H9 (cell line): ENCODE data around the gene THAP3. TPM values are rescaled to one million over a fixed set of nuclear protein-coding genes. Genes with fewer than 3 reads are reported as not detected.
A peak's percentile ranks its signal among the peaks of the same experiment; 100 is the strongest.
"Not testable (repeated sequence)": the region's sequence is repeated elsewhere in the genome, so short reads cannot be mapped to it uniquely, and the experiment has no call there.

Source experiments
- DNase-seq: peaks from one replicate; pipeline ENCODE4 v3.0.0-alpha.2; 2017
- H2AFZ ChIP-seq: one replicate; pipeline ENCODE4 v1.6.1; 2013; ENCODE audit warnings: mild to moderate bottlenecking, low read length, control low read depth, moderate library complexity
- H2AK5ac ChIP-seq: 2 replicates; pipeline ENCODE4 v1.6.1; 2013; ENCODE audit warnings: low read length, control low read depth, mixed read lengths; ENCODE audit not compliant: insufficient read length
- H2BK120ac ChIP-seq: one replicate; pipeline ENCODE4 v1.6.1; 2013; ENCODE audit warnings: low read depth, mild to moderate bottlenecking, low read length, control low read depth, inconsistent platforms; ENCODE audit not compliant: poor library complexity, severe bottlenecking
- H2BK12ac ChIP-seq: 2 replicates; pipeline ENCODE4 v1.6.1; 2013; ENCODE audit warnings: low read length, control low read depth, mixed read lengths, low read depth; ENCODE audit not compliant: insufficient read length
- H2BK15ac ChIP-seq: 2 replicates; pipeline ENCODE4 v1.6.1; 2013; ENCODE audit warnings: low read depth, low read length, control low read depth
- H2BK20ac ChIP-seq: one replicate; pipeline ENCODE4 v1.6.1; 2013; ENCODE audit warnings: low read depth, mild to moderate bottlenecking, low read length, control low read depth, inconsistent platforms; ENCODE audit not compliant: poor library complexity, severe bottlenecking
- H2BK5ac ChIP-seq: 2 replicates; pipeline ENCODE4 v1.6.1; 2013; ENCODE audit warnings: low read length, control low read depth, mixed read lengths; ENCODE audit not compliant: insufficient read length
- H3K14ac ChIP-seq: 2 replicates; pipeline ENCODE4 v1.6.1; 2013; ENCODE audit warnings: low read length, control low read depth; ENCODE audit not compliant: insufficient read depth
- H3K18ac ChIP-seq: 2 replicates; pipeline ENCODE4 v1.6.1; 2013; ENCODE audit warnings: low read depth, mild to moderate bottlenecking, mixed read lengths, low read length, control low read depth; ENCODE audit not compliant: insufficient read length
- H3K23ac ChIP-seq: 2 replicates; pipeline ENCODE4 v1.6.1; 2013; ENCODE audit warnings: low read length, control low read depth, mixed read lengths, low read depth; ENCODE audit not compliant: insufficient read length
- H3K23me2 ChIP-seq: 2 replicates; pipeline ENCODE4 v1.6.1; 2013; ENCODE audit warnings: low read depth, mild to moderate bottlenecking, mixed read lengths, low read length, control low read depth; ENCODE audit not compliant: insufficient read length, poor library complexity, severe bottlenecking
- H3K27ac ChIP-seq: 2 replicates; pipeline ENCODE4 v1.5.1; 2013; ENCODE audit warnings: low read length, control low read depth, mixed read lengths, low read depth; ENCODE audit not compliant: insufficient read length
- H3K27me3 ChIP-seq: 2 replicates; pipeline ENCODE4 v1.6.1; 2013; ENCODE audit warnings: low read length, control low read depth, inconsistent platforms; ENCODE audit not compliant: insufficient read depth
- H3K4ac ChIP-seq: 2 replicates; pipeline ENCODE4 v1.6.1; 2013; ENCODE audit warnings: low read depth, mild to moderate bottlenecking, control low read depth, inconsistent platforms, low read length, moderate library complexity
- H3K4me1 ChIP-seq: 2 replicates; pipeline ENCODE4 v1.6.1; 2013; ENCODE audit warnings: low read length, control low read depth, inconsistent platforms; ENCODE audit not compliant: insufficient read depth
- H3K4me2 ChIP-seq: 2 replicates; pipeline ENCODE4 v1.6.1; 2013; ENCODE audit warnings: low read length, control low read depth, mixed read lengths; ENCODE audit not compliant: insufficient read length, insufficient read depth
- H3K56ac ChIP-seq: 2 replicates; pipeline ENCODE4 v1.6.1; 2013; ENCODE audit warnings: low read depth, mild to moderate bottlenecking, mixed read lengths, low read length, control low read depth; ENCODE audit not compliant: insufficient read length
- H3K79me1 ChIP-seq: 2 replicates; pipeline ENCODE4 v1.6.1; 2013; ENCODE audit warnings: low read depth, mild to moderate bottlenecking, moderate library complexity, low read length, control low read depth, inconsistent platforms; ENCODE audit not compliant: insufficient read depth, poor library complexity, severe bottlenecking
- H3K79me2 ChIP-seq: 2 replicates; pipeline ENCODE4 v1.6.1; 2013; ENCODE audit warnings: low read length, control low read depth, inconsistent platforms; ENCODE audit not compliant: insufficient read depth
- H3K9ac ChIP-seq: 2 replicates; pipeline ENCODE4 v1.6.1; 2013; ENCODE audit warnings: low read length, control low read depth, mixed read lengths; ENCODE audit not compliant: insufficient read length; ENCODE audit errors: extremely low read depth
- H3K9me3 ChIP-seq: one replicate; pipeline ENCODE4 v1.6.1; 2013; ENCODE audit warnings: low read depth, low read length, inconsistent platforms; ENCODE audit not compliant: control insufficient read depth
- H3T11ph ChIP-seq: one replicate; pipeline ENCODE4 v1.6.1; 2013; ENCODE audit warnings: mild to moderate bottlenecking, low read length, control low read depth, inconsistent platforms
- H4K20me1 ChIP-seq: one replicate; pipeline ENCODE4 v1.6.1; 2013; ENCODE audit not compliant: control insufficient read depth, insufficient read length, insufficient read depth
- H4K5ac ChIP-seq: 2 replicates; pipeline ENCODE4 v1.6.1; 2013; ENCODE audit warnings: low read depth, mild to moderate bottlenecking, mixed read lengths, low read length, control low read depth; ENCODE audit not compliant: insufficient read length
- H4K8ac ChIP-seq: replicated peaks from 2 replicates; pipeline ENCODE4 v1.6.1; 2013; ENCODE audit warnings: low read length, control low read depth, mixed read lengths, low read depth; ENCODE audit not compliant: insufficient read length
- H4K91ac ChIP-seq: 2 replicates; pipeline ENCODE4 v1.6.1; 2013; ENCODE audit warnings: low read depth, mild to moderate bottlenecking, moderate library complexity, mixed read lengths, low read length, control low read depth; ENCODE audit not compliant: insufficient read length
- H3K27ac Mint-ChIP-seq, 3 experiments: 2 replicates in 2 of 3; 3 replicates in 1 of 3; pipeline ENCODE4 v1.8.0; 2020 to 2021; ENCODE audit warnings: mixed read lengths in 3 of 3, mild to moderate bottlenecking in 1 of 3, moderate library complexity in 1 of 3
- H3K27me3 Mint-ChIP-seq: 2 replicates; pipeline ENCODE4 v1.8.0; 2021; ENCODE audit warnings: low read depth, mild to moderate bottlenecking, moderate library complexity, mixed read lengths
- H3K36me3 Mint-ChIP-seq, 3 experiments: 2 replicates in 2 of 3; 3 replicates in 1 of 3; pipeline ENCODE4 v1.8.0; 2020 to 2021; ENCODE audit warnings: low read depth in 3 of 3, mixed read lengths in 3 of 3; ENCODE audit not compliant: insufficient read depth in 1 of 3
- H3K4me1 Mint-ChIP-seq, 2 experiments: 2 replicates each; pipeline ENCODE4 v1.8.0; 2020; ENCODE audit warnings: mixed read lengths in 2 of 2
- H3K4me3 Mint-ChIP-seq, 2 experiments: 2 replicates in 1 of 2; 3 replicates in 1 of 2; pipeline ENCODE4 v1.8.0; 2020 to 2021; ENCODE audit warnings: mild to moderate bottlenecking in 2 of 2, mixed read lengths in 2 of 2, moderate library complexity in 1 of 2
- H3K9me3 Mint-ChIP-seq, 2 experiments: 2 replicates in 1 of 2; 3 replicates in 1 of 2; pipeline ENCODE4 v1.8.0; 2020; ENCODE audit warnings: mild to moderate bottlenecking in 2 of 2, mixed read lengths in 2 of 2, moderate library complexity in 1 of 2
- CTCF ChIP-seq: fragments of 200-600 bp; sonication (generic); conservative IDR thresholded peaks from 3 replicates; pipeline ENCODE4 v1.8.0; 2021; ENCODE audit warnings: antibody characterized with exemption, mild to moderate bottlenecking
- WGBS: extraction: QIAGEN DNeasy Blood & Tissue Kit; methylation state at CpG from one replicate; pipeline ENCODE4 v1.1.7; 2013; ENCODE audit warnings: missing lambda C conversion rate, low lambda C conversion rate, mixed read lengths; ENCODE audit not compliant: insufficient read length; ENCODE audit errors: extremely low coverage; 5-methylcytosine and 5-hydroxymethylcytosine counted together
- total RNA-seq: library from RNA; stranded (reverse); gene quantifications from 2 replicates; pipeline ENCODE4 v1.2.1, GENCODE V29; 2021

Gene THAP3
- total RNA-seq, 1 experiment from 2014 or later = 15.3 TPM

GRCh38 chr1:6635910-6636760 lies 11.5 kb downstream of the THAP3 start:
- H3K9ac ChIP-seq = no peak overlapping the region
- H3K4me1 ChIP-seq = no peaks in the 10 kb centered on the region
- 0 out of 3 replicates have a peak, but pooled peaks have one; percentile 22 for TF ChIP-seq CTCF
- no peak overlapping the region for H4K5ac ChIP-seq
- Mint-ChIP-seq H3K9me3 (no peaks in the 10 kb centered on the region), H3K4me1 (no peaks in the 10 kb centered on the region), H3K36me3 (peaks cover 25 to 86% (median 76%) of the 10 kb centered on the region in 3 experiments), H3K27me3 (no peaks in the 10 kb centered on the region; the same call in 1 of the 2 replicates), H3K27ac (no peak overlapping the region; a peak in 1 of 7 replicates), H3K4me3 (no peak overlapping the region)
- no peaks in the 10 kb centered on the region for H3K79me1 ChIP-seq
- no peaks in the 10 kb centered on the region for H3K9me3 ChIP-seq
- H2BK20ac ChIP-seq = no peak overlapping the region
- H2AFZ ChIP-seq = no peak overlapping the region
- H2BK120ac ChIP-seq = no peak overlapping the region
- no peak overlapping the region for H3T11ph ChIP-seq
- no peak overlapping the region for H3K4ac ChIP-seq
- H2BK12ac ChIP-seq = no peak overlapping the region
- H3K23ac ChIP-seq = no peak overlapping the region
- WGBS = no CpG with 5 or more reads among the region's 16 CpGs
- H2BK5ac ChIP-seq = no peak overlapping the region
- H3K27me3 ChIP-seq = no peaks in the 10 kb centered on the region
- H3K79me2 ChIP-seq = no peaks in the 10 kb centered on the region
- H3K14ac ChIP-seq = no peak overlapping the region
- no peak for DNase-seq
- H4K8ac ChIP-seq = no peak overlapping the region
- H3K4me2 ChIP-seq = no peak overlapping the region
- no peak overlapping the region for H4K91ac ChIP-seq
- H3K18ac ChIP-seq = no peak overlapping the region
- H3K23me2 ChIP-seq = no peaks in the 10 kb centered on the region
- no peak overlapping the region for H3K27ac ChIP-seq
- no peaks in the 10 kb centered on the region for H4K20me1 ChIP-seq
- no peak overlapping the region for H2AK5ac ChIP-seq
- no peak overlapping the region for H3K56ac ChIP-seq
- no peak overlapping the region for H2BK15ac ChIP-seq

GRCh38 chr1:6636778-6637177 lies 12.1 kb downstream of the THAP3 start:
- H3K23ac ChIP-seq, H3K27me3 ChIP-seq, H3K9me3 ChIP-seq, H2BK20ac ChIP-seq, H3K18ac ChIP-seq, H3K9ac ChIP-seq, H2AFZ ChIP-seq, H3K79me2 ChIP-seq, H3K4me1 Mint-ChIP-seq, H4K8ac ChIP-seq, H3K4ac ChIP-seq, H4K20me1 ChIP-seq, H2BK15ac ChIP-seq, H3K56ac ChIP-seq, H3K14ac ChIP-seq, H3K23me2 ChIP-seq, H2BK12ac ChIP-seq, H3K27ac Mint-ChIP-seq, H2BK5ac ChIP-seq, H3K9me3 Mint-ChIP-seq, H2BK120ac ChIP-seq, H3K4me1 ChIP-seq, H3T11ph ChIP-seq, H3K27me3 Mint-ChIP-seq, H4K91ac ChIP-seq, DNase-seq, H2AK5ac ChIP-seq, H3K4me2 ChIP-seq, H3K27ac ChIP-seq, H4K5ac ChIP-seq, H3K4me3 Mint-ChIP-seq, H3K79me1 ChIP-seq: not testable (repeated sequence)
- WGBS = no CpG with 5 or more reads among the region's 6 CpGs
- H3K36me3 Mint-ChIP-seq = peaks cover 28 to 92% (median 82%) of the 10 kb centered on the region in 3 experiments
